Tibial artery (tissue), 4 donors: Measurements from ENCODE around the gene BTRC.
"Not testable (repeated sequence)": the region's sequence is repeated elsewhere in the genome, so short reads cannot be mapped to it uniquely, and the experiment has no call there.

Experiments
- DNase-seq, 2 donors: peaks; one replicate each; pipeline ENCODE4 v3.0.0-alpha.2; 2019
- H3K27ac ChIP-seq, 2 donors: fragments of 200-600 bp; sonication (generic) in 1 of 2; 1 replicate in 1 of 2; 2 replicates in 1 of 2; pipeline ENCODE4 v1.5.1; 2018 to 2019; ENCODE audit warnings: mild to moderate bottlenecking in 1 of 2
- H3K27me3 ChIP-seq, 2 donors: fragments of 200-600 bp; sonication (generic) in 1 of 2; one replicate each; pipeline versions ENCODE4 v1.5.1 to v1.6.0; 2016 to 2019
- H3K36me3 ChIP-seq, 3 donors: fragments of 200-600 bp; sonication (generic) in 2 of 3; one replicate each; pipeline ENCODE4 v1.5.1; 2016 to 2019; ENCODE audit warnings: mild to moderate bottlenecking in 2 of 3
- H3K4me1 ChIP-seq, 4 donors: fragments of 200-600 bp; sonication (generic) in 2 of 4; 1 replicate in 3 of 4; 2 replicates in 1 of 4; pipeline ENCODE4 v1.5.1; 2016 to 2019
- H3K4me3 ChIP-seq, 2 donors: fragments of 200-600 bp; sonication (generic) in 1 of 2; 1 replicate in 1 of 2; 2 replicates in 1 of 2; pipeline ENCODE4 v1.5.1; 2018 to 2019; ENCODE audit warnings: mild to moderate bottlenecking in 2 of 2
- H3K9me3 ChIP-seq, 3 donors: fragments of 200-600 bp; sonication (generic) in 1 of 3; one replicate each; pipeline ENCODE4 v1.5.1; 2016 to 2019
- intact Hi-C: fragments of 100-400 bp; cut with DNase I; formaldehyde crosslinking; loops from one replicate; pipeline ENCODE4 v1.15.0; 2023; ENCODE audit warnings: low total_unique reads
- TF ChIP-seq, protein P1 (sequence below), 2 experiments: fragments of 200-600 bp in 1 of 2; fragments of 450-650 bp in 1 of 2; IDR thresholded peaks; one replicate each; pipeline ENCODE4 v1.5.1; 2017 to 2019; ENCODE audit warnings: antibody characterized with exemption in 2 of 2, mild to moderate bottlenecking in 1 of 2, moderate library complexity in 1 of 2

BTRC gene

DNA sequence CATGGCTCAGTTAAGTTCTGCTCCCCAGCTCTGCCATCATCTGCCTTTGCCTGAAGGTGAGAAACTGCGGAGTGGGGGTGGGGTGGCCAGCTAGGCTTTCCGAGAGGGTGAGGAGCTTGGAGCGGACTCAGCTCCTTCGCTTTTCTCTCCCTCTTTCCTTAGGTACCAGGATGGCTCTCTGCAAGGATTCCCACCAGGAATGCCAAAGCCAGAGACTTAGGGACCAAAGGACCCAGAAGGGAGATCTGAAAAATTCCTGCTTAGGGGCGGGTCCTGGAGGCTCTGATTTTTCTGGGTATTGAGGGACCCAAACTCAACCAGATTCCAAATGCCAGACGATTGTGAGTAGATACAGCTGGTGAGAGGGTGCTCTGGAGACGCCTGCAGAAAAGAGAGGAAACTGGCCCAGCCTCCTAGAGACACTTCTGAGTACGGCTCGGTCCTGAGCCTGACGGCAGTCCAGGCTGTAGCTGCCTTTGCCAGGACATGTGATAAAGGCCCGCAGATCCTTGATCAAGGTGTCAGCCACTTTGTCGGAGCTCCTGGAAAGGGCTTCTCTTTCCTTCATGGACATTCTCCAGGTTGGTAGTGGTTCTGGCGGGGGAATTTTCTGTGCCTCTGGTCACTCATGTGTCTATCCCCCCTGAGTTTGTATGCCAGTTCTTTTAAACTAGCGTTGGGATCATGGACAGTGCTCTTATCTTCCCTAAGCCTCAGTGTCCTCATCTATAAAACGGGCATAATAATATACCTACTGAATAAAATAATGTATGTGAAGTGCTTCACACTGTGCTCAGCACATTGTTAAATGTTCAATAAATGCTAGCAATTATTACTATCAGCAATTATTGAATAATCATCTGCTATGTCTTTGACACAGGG is 42.5 kb upstream of the BTRC start:
- H3K9me3 ChIP-seq = no peaks in the 10 kb centered on the region
- no peak for DNase-seq
- TF ChIP-seq, protein P1, sequence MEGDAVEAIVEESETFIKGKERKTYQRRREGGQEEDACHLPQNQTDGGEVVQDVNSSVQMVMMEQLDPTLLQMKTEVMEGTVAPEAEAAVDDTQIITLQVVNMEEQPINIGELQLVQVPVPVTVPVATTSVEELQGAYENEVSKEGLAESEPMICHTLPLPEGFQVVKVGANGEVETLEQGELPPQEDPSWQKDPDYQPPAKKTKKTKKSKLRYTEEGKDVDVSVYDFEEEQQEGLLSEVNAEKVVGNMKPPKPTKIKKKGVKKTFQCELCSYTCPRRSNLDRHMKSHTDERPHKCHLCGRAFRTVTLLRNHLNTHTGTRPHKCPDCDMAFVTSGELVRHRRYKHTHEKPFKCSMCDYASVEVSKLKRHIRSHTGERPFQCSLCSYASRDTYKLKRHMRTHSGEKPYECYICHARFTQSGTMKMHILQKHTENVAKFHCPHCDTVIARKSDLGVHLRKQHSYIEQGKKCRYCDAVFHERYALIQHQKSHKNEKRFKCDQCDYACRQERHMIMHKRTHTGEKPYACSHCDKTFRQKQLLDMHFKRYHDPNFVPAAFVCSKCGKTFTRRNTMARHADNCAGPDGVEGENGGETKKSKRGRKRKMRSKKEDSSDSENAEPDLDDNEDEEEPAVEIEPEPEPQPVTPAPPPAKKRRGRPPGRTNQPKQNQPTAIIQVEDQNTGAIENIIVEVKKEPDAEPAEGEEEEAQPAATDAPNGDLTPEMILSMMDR (IDR thresholded peaks at IDR 0.05) = no peak
- H3K27ac ChIP-seq = no peak overlapping the region
- peaks cover 0 to 74% of the 10 kb centered on the region in 2 donors for H3K27me3 ChIP-seq
- no peaks in the 10 kb centered on the region for H3K36me3 ChIP-seq
- H3K4me3 ChIP-seq = peak overlapping the region in 1 of 2 donors; percentile 12
- H3K4me1 ChIP-seq = peaks cover 0 to 15% (median 6%) of the 10 kb centered on the region in 4 donors
- intact Hi-C loops = no loop called here

DNA sequence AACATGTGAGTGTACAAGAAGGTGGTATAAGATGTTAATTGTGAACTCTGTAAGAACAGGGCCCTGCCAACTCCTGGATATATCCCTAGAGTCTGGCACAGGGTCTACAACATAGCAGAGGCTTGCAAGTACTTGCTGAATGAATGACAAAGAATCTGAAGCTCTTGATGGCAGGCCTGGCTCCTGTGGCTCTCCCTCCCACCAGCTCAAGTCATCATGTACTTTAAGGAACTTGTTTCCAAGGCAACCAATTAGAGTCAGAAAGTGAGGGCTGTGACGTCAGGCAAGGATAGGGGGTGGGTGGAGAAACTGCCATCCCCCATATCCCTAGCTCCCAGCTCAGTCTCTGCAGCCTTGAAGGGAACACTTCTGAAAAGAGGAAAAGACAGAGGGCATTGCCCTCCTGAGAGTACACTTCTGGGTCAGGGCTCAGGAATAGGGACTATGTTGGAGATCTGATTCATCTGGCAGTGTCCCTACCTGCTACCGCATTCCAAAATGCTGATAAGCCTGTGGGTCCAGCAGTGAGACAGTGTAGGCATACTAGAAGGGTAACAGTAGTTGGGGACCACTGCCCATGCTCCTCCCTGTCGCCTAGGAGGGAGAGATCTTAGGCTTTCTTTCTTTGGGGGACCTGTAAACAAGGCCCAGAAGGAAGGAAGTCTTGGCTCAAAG is 34.6 kb upstream of the BTRC start:
- H3K9me3 ChIP-seq = no peaks in the 10 kb centered on the region
- DNase-seq = no peak
- TF ChIP-seq, protein P1 (IDR thresholded peaks at IDR 0.05) = no peak
- no peaks in the 10 kb centered on the region for H3K36me3 ChIP-seq
- H3K27ac ChIP-seq = no peak overlapping the region
- no peak overlapping the region for H3K4me3 ChIP-seq
- peaks cover 0 to 28% of the 10 kb centered on the region in 2 donors for H3K27me3 ChIP-seq
- intact Hi-C loops = no loop called here
- H3K4me1 ChIP-seq = no peaks in the 10 kb centered on the region

DNA sequence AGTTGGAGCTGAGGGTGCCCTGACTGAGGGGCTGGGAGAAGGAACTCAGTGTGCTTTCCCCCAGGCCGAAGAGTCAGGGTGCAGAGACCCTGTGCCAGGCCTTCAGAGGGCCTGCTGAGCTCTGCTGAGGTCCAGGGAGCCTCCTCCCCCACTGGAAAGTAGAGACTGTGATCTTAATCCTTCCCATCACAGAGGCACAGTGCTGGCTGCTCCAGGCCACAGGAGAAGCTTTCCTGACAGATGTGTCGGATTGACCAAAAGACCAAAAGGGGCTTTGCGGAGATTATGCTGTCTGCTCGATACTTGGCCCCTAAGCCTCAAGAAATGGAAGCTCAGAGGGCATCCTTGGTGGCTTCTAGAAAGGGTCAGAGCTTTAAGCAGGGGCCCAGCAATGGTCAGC is 32.9 kb upstream of the BTRC start:
- no peaks in the 10 kb centered on the region for H3K4me1 ChIP-seq
- TF ChIP-seq, protein P1 (IDR thresholded peaks at IDR 0.05) = no peak
- H3K27ac ChIP-seq = no peak overlapping the region
- peaks cover 0 to 28% of the 10 kb centered on the region in 2 donors for H3K27me3 ChIP-seq
- no peak for DNase-seq
- intact Hi-C loops = no loop called here
- no peaks in the 10 kb centered on the region for H3K9me3 ChIP-seq
- no peak overlapping the region for H3K4me3 ChIP-seq
- no peaks in the 10 kb centered on the region for H3K36me3 ChIP-seq

DNA sequence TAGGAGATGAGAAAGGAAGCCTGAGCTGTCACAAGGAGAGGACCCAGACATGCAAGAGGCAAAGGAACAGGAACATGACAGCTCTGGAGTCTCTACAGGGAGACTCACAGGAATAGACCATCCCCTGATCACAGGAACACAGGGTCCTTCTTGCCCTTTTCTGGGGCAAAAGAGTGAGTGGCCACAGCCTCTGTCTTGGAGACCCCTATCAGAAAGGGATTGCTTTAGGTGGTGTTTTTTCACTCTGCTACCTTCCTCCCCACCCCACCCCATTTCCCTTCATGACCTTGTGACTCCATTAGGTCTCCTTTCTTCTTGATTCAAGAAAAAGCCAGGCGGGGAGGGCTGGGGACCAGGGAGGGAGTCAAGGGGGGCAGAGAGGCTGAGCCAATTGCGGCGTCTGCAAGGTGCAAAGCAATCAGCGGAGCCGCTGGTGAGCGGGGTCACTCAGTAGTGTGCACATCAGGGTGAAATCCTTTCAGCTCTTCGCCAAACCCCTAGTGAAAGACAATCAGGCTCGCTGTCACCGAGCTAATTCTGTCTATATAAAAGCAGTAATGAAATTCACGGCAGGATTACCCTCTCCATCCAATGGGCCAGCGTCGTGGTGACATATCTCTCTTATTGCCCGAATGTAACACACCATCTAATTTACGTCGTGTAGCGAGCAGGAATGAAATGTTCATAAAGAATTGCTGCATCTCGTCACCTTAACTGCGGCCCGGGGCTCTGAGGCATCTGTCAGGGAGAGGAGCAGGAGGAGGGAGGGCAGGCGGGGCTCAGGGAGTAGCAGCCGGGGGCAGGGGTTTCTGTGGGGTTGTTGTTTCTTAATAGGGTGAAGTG is 31.5 kb upstream of the BTRC start:
- H3K27me3 ChIP-seq = peaks cover 0 to 28% of the 10 kb centered on the region in 2 donors
- no peaks in the 10 kb centered on the region for H3K4me1 ChIP-seq
- DNase-seq = no peak
- intact Hi-C loops = no loop called here
- H3K4me3 ChIP-seq = no peak overlapping the region
- H3K27ac ChIP-seq = no peak overlapping the region
- TF ChIP-seq, protein P1 (IDR thresholded peaks at IDR 0.05) = no peak
- no peaks in the 10 kb centered on the region for H3K9me3 ChIP-seq
- H3K36me3 ChIP-seq = no peaks in the 10 kb centered on the region

DNA sequence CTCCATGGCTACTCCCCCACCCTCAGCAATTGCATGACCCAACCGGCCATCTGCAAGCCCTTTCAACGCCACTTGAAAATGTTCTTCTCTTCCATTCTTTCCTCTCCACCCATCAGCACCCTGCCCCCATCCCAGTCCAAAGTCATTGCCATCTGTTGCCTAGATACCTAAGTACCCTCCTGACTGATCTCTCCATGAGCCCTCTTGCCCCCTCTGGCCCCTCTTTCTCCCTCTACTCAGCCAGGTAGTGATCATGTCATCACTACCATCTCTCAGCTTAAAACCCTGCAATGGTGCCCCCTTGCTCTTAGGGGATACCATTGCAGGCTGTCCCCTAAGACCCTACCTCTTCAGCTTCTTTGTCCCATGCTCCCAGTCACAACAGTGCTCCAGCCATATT is 30.5 kb upstream of the BTRC start:
- intact Hi-C loops = no loop called here
- no peaks in the 10 kb centered on the region for H3K36me3 ChIP-seq
- TF ChIP-seq, protein P1 (IDR thresholded peaks at IDR 0.05) = no peak
- no peaks in the 10 kb centered on the region for H3K9me3 ChIP-seq
- H3K4me3 ChIP-seq = no peak overlapping the region
- H3K27ac ChIP-seq = no peak overlapping the region
- H3K27me3 ChIP-seq = peaks cover 0 to 28% of the 10 kb centered on the region in 2 donors
- DNase-seq = no peak
- no peaks in the 10 kb centered on the region for H3K4me1 ChIP-seq

DNA sequence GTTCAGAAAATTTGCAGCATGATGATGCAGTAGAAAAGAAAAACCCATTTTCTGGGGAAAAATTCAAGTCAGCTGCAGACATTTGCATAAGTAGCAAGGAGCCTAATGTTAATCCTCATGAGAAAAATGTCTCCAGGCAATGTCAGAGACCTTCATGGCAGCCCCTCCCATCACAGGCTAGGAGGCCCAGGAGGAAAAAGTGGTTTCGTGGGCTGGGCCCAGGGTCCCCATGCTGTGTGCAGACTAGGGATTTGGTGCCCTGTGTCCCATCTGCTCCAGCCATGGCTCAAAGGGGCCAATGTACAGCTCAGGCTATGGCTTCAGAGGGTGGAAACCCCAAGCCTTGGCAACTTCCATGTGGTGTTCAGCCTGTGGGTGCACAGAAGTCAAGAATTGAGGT is 26.5 kb upstream of the BTRC start:
- H3K9me3 ChIP-seq, H3K27ac ChIP-seq, H3K36me3 ChIP-seq, H3K4me1 ChIP-seq, intact Hi-C loops, H3K4me3 ChIP-seq, DNase-seq: not testable (repeated sequence)
- peaks cover 0 to 22% of the 10 kb centered on the region in 2 donors for H3K27me3 ChIP-seq
